ENCODE data around the gene MYOT. TPM values are rescaled to one million over a fixed set of nuclear protein-coding genes. Genes with fewer than 3 reads are reported as not detected.

The MYOT gene
- total RNA-seq: not detected in 2 replicates

GRCh38 chr5:137867664-137868063 lies at the start of gene MYOT:
MYOT (plus strand) TSS chr5:137867860; CDS start chr5:137870652, 2,792 bp downstream.

DNA sequence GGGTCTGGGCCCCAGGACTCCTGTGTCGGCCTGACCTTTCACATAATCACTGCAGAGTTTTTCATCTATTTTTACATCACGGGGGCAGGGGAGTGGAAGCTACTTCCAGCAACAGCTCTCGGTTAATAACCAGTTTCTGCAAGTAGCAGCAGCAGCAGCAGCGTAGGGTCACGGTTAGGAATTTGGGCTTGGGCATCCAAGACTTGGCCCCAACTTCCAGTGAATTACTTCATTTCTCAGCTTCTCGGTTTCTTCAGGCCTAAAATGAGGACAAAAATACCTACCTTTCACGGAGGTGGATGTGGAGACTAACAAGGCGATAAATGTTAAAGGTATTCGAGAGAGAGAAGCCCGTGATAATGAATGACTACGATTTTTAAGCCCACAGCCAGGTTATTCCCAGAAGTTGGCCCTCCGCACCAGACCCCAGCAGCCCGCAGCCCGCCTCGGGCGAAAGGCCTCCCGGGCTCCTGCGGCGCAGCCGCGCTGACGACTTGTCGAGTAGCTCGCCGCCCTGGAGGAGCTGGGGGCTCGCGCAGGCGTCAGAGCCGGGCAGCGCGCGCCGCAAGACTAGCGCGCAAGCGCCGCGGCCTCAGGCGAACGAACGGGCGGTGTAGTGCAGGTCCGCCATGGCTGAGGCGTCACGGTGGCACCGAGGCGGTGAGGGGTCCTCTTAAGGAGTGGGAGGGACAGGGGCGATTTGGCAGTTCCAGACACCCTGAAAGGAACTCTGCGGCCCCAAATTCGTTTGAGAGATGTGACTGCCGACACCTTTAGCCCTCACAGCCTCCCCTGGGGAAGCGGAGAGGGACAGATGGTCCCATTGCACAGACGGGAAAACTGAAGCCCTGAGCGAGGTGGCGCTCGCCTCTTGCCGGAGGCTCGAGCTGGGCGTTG lies 21.5 kb downstream of the MYOT start, which contains the start of gene PKD2L2:
Gene PKD2L2 (plus strand): TSS at position 595 of the 897 bp plus-strand sequence. CDS start 35 bp downstream, at position 630.

Other genes starting within 250 kb of the MYOT start
- gene KLHL3, start 131.8 kb upstream of the MYOT start, total RNA-seq: 0.77 and 1.6 TPM in 2 replicates
- gene HNRNPA0, start 113.5 kb upstream of the MYOT start, total RNA-seq: 9.9 TPM in 2 replicates
- gene PKD2L2, start 21.6 kb downstream of the MYOT start, total RNA-seq: not detected in 2 replicates
- 16.4 and 17.9 TPM in 2 replicates for gene FAM13B, start 165.2 kb downstream of the MYOT start, total RNA-seq
- not detected in 2 replicates for gene WNT8A, start 216.2 kb downstream of the MYOT start, total RNA-seq